K562 (cell line): ENCODE results near the gene CLDND2.

Experiments
- GABPB2 ChIP-seq: fragments of 250-450 bp; sonication (Bioruptor Pico); conservative IDR thresholded peaks from 2 replicates; pipeline ENCODE4 v1.5.1; 2021; ENCODE audit warnings: mild to moderate bottlenecking
- SMC3 ChIP-seq: conservative IDR thresholded peaks from 2 replicates; pipeline ENCODE4 v1.6.1; 2011; ENCODE audit warnings: low read depth, low read length, improper control_type of control experiment; ENCODE audit not compliant: insufficient read depth
- ZNF274 ChIP-seq: IDR thresholded peaks from 2 replicates; pipeline ENCODE4 v1.6.1; 2011; ENCODE audit warnings: low read depth, mild to moderate bottlenecking, low read length, moderate library complexity, borderline replicate concordance

DNA sequence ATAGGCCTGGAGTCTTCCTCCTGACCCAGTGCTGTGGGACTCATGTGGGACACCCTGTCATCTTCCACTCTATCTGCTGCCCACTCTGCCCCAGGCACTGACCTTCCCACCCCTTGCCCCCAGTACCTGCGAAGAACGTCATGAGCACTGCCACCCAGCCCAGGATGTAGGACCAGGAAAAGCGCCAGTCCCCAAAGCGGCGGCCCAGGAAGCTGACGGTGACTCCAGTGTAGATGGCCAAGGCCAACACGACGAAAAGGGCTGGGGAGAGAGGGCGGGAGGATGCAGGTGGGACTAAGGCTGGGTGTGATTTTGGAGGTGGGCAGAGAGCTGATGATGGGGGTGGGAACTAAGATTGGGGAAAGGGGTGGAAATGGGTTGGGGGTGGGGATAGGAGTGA, 11.6 kb upstream of the CLDND2 start:
- TF ChIP-seq SMC3 (no peak), ZNF274 (no peak), GABPB2 (CRISPR knock-in tag) (no peak)
